CD8-positive, alpha-beta memory T cell (primary cell): ENCODE data around the gene MARCKSL1. TPM values are rescaled to one million over a fixed set of nuclear protein-coding genes. Genes with fewer than 3 reads are reported as not detected.

ENCODE experiments used
- polyA plus RNA-seq: library from polyadenylated mRNA; unstranded; fragments of 300-500 nt; fragmentation: Illumina TruSeq; gene quantifications from one replicate; pipeline ENCODE4 v1.2.3, GENCODE V29; 2021
- total RNA-seq, 2 experiments: library from RNA; stranded (reverse); gene quantifications; one replicate each; pipeline ENCODE4 v1.2.3, GENCODE V29; 2021

The MARCKSL1 gene
- total and polyA plus RNA-seq, 3 experiments from 2014 or later: 11.6 to 45.8 (median 12.1) TPM

Other genes with a start within 250 kb of the MARCKSL1 start
- gene KPNA6, start 228.2 kb downstream of the MARCKSL1 start, total RNA-seq: 10 to 100 TPM; 91.8 to 96.7 TPM
- gene KPNA6, start 228.2 kb downstream of the MARCKSL1 start, polyA plus RNA-seq: 29.3 TPM
- 10 to 100 TPM; 99.0 to 99.9 TPM for gene TXLNA, start 156.6 kb downstream of the MARCKSL1 start, total RNA-seq
- gene TXLNA, start 156.6 kb downstream of the MARCKSL1 start, polyA plus RNA-seq: 31.2 TPM
- 10 to 100 TPM; 20.6 to 21.0 TPM for gene CCDC28B, start 135.6 kb downstream of the MARCKSL1 start, total RNA-seq
- gene CCDC28B, start 135.6 kb downstream of the MARCKSL1 start, polyA plus RNA-seq: 14.7 TPM
- gene IQCC, start 130.6 kb downstream of the MARCKSL1 start, total RNA-seq: 1 to 10 TPM; 5.6 to 5.7 TPM
- 1.6 TPM for gene IQCC, start 130.6 kb downstream of the MARCKSL1 start, polyA plus RNA-seq
- gene DCDC2B, start 127.1 kb downstream of the MARCKSL1 start, total RNA-seq: under 1 TPM in 1 of 2 experiments, not detected in 1; 0.11 TPM
- 0.13 TPM for gene DCDC2B, start 127.1 kb downstream of the MARCKSL1 start, polyA plus RNA-seq
- gene TMEM234, start 113.9 kb downstream of the MARCKSL1 start, total RNA-seq: 10 to 100 TPM; 10.9 to 12.2 TPM
- gene TMEM234, start 113.9 kb downstream of the MARCKSL1 start, polyA plus RNA-seq: 6.5 TPM
- 100 to 1,000 TPM; 381 to 390 TPM for gene EIF3I, start 113.8 kb downstream of the MARCKSL1 start, total RNA-seq
- gene EIF3I, start 113.8 kb downstream of the MARCKSL1 start, polyA plus RNA-seq: 173 TPM
- under 1 TPM; 0.33 to 0.63 TPM for gene FAM167B, start 89.0 kb downstream of the MARCKSL1 start, total RNA-seq
- gene FAM167B, start 89.0 kb downstream of the MARCKSL1 start, polyA plus RNA-seq: not detected
- gene LCK, start 85.0 kb downstream of the MARCKSL1 start, total RNA-seq: 100 to 1,000 TPM; 288 to 297 TPM
- gene LCK, start 85.0 kb downstream of the MARCKSL1 start, polyA plus RNA-seq: 937 TPM
- 100 to 1,000 TPM; 164 to 172 TPM for gene HDAC1, start 44.1 kb downstream of the MARCKSL1 start, total RNA-seq
- gene HDAC1, start 44.1 kb downstream of the MARCKSL1 start, polyA plus RNA-seq: 180 TPM
- 1 to 10 TPM; 4.4 to 5.2 TPM for gene FAM229A, start 26.3 kb upstream of the MARCKSL1 start, total RNA-seq
- gene FAM229A, start 26.3 kb upstream of the MARCKSL1 start, polyA plus RNA-seq: 0.40 TPM
- gene TSSK3, start 26.3 kb upstream of the MARCKSL1 start, total RNA-seq: 1 to 10 TPM in 1 of 2 experiments, under 1 TPM in 1; 0.33 to 1.1 TPM
- 0.44 TPM for gene TSSK3, start 26.3 kb upstream of the MARCKSL1 start, polyA plus RNA-seq
- 10 to 100 TPM; 35.1 to 37.6 TPM for gene BSDC1, start 58.2 kb upstream of the MARCKSL1 start, total RNA-seq
- gene BSDC1, start 58.2 kb upstream of the MARCKSL1 start, polyA plus RNA-seq: 50.0 TPM
- gene ZBTB8B, start 128.8 kb upstream of the MARCKSL1 start, total RNA-seq: not detected
- gene ZBTB8B, start 128.8 kb upstream of the MARCKSL1 start, polyA plus RNA-seq: not detected
- under 1 TPM; 0.40 to 0.42 TPM for gene ZBTB8A, start 203.2 kb upstream of the MARCKSL1 start, total RNA-seq
- not detected for gene ZBTB8A, start 203.2 kb upstream of the MARCKSL1 start, polyA plus RNA-seq